ENCODE data around the gene DDX27. TPM values are rescaled to one million over a fixed set of nuclear protein-coding genes. Genes with fewer than 3 reads are reported as not detected.

The DDX27 gene
- total and polyA plus RNA-seq, 9 of the 15 experiments (the other 6 are each of a cell fraction or from before 2014, with no cell fraction given), result 17.9 to 79.3 (median 57.0) TPM

GRCh38 chr20:49281059-49281912 is 62.1 kb downstream of the DDX27 start (continued):
- TF ChIP-seq CTCF (IDR thresholded peaks at IDR 0.05 in 2 of 3, conservative IDR thresholded peaks at IDR 0.05 in 1 of 3; ENCODE audit: insufficient read depth in 2 of 3, low read depth in 1 of 3, low read length in 3 of 3), result no peak
- TF ChIP-seq GMEB1 (CRISPR knock-in tag; IDR thresholded peaks at IDR 0.05), result no peak
- no peak for TF ChIP-seq GTF3C2 (IDR thresholded peaks at IDR 0.05; ENCODE audit: borderline replicate concordance, extremely low read depth, insufficient read length)
- peak; percentile 50; the same call in 1 of the 2 replicates for TF ChIP-seq SPI1 (IDR thresholded peaks at IDR 0.05; ENCODE audit: borderline replicate concordance, low read depth, low read length)
- TF ChIP-seq NR2C1 (IDR thresholded peaks at IDR 0.05), result peak; percentile 30; the same call in 1 of the 2 replicates
- TF ChIP-seq NR2C1 (tag; IDR thresholded peaks at IDR 0.05), result no peak
- 0 out of 2 replicates have a peak, but pooled peaks have one; percentile 16 for TF ChIP-seq ILF3 (IDR thresholded peaks at IDR 0.05; ENCODE audit: borderline replicate concordance)
- 0 out of 2 replicates have a peak, but pooled peaks have one; percentile 28 for TF ChIP-seq CREB5 (CRISPR knock-in tag; IDR thresholded peaks at IDR 0.05)
- TF ChIP-seq NELFE (IDR thresholded peaks at IDR 0.05; ENCODE audit: insufficient read depth, insufficient read length), result no peak
- TF ChIP-seq NKRF (IDR thresholded peaks at IDR 0.05; ENCODE audit: borderline replicate concordance), result peak; percentile 77
- TF ChIP-seq PHB (CRISPR knock-in tag; IDR thresholded peaks at IDR 0.05), result no peak
- TF ChIP-seq HNRNPL (IDR thresholded peaks at IDR 0.05; ENCODE audit: low read depth, low read length), result 0 out of 2 replicates have a peak, but pooled peaks have one; percentile 25
- TF ChIP-seq POLR2AphosphoS5 (IDR thresholded peaks at IDR 0.05; ENCODE audit: control insufficient read depth, insufficient read depth, low read depth, low read length), result peak; percentile 70; the same call in 1 of the 2 replicates
- TF ChIP-seq ZNF707 (CRISPR knock-in tag; conservative IDR thresholded peaks at IDR 0.05), result no peak
- no peak for TF ChIP-seq OTX1 (CRISPR knock-in tag; IDR thresholded peaks at IDR 0.05)
